HepG2 (cell line): ENCODE data around the gene STRIP1. TPM values are rescaled to one million over a fixed set of nuclear protein-coding genes. Genes with fewer than 3 reads are reported as not detected.

ENCODE experiments used
- ATAC-seq: fragments of 200-7000 bp; cut with Tn5 transposase; 3 replicates; pipeline ENCODE4 v1.9.1; 2020; ENCODE audit warnings: mild to moderate bottlenecking, moderate library complexity
- BruUV-seq: library from RNA; stranded (reverse); fragments of 400-500 nt; replicated peaks from 2 replicates; lab custom pipeline; 2021; lab: Mats Ljungman, UMichigan
- CTCF ChIA-PET: fragments of 300-600 bp; formaldehyde crosslinking; extraction: SDS; loops from one replicate; lab custom pipeline; 2021; ENCODE audit warnings: low total read pairs, inconsistent platforms, low intra/inter-chr PET ratio; lab: Yijun Ruan, JAX
- POLR2A ChIA-PET: fragments of 350-600 bp; sonication (Branson Sonifier 250); formaldehyde crosslinking; loops from one replicate; lab custom pipeline; 2020; ENCODE audit warnings: antibody characterized with exemption, inconsistent platforms; lab: Yijun Ruan, JAX
- DNase-seq: peaks from one replicate; pipeline ENCODE4 v3.0.0-alpha.2; 2015; ENCODE audit warnings: low spot score
- FAIRE-seq: peaks from 3 replicates; lab custom pipeline; 2011; peaks lifted over from hg19 to GRCh38; lab: Jason Lieb, UNC
- H2AFZ ChIP-seq: one replicate; pipeline ENCODE4 v1.6.1; 2011; ENCODE audit warnings: low read length, inconsistent platforms
- H3K27ac ChIP-seq: fragments of 300-600 bp; 3 replicates; pipeline ENCODE4 v1.8.0; 2011; ENCODE audit warnings: mixed run types, mild to moderate bottlenecking, mixed read lengths, low read length, inconsistent platforms; ENCODE audit not compliant: insufficient read depth; ENCODE audit errors: extremely low read length
- H3K27me3 ChIP-seq, 2 experiments: fragments of 200-600 bp in 1 of 2; 2 replicates in 1 of 2; 3 replicates in 1 of 2; pipeline versions ENCODE4 v1.6.0 to v1.8.0; 2011; ENCODE audit warnings: low read length in 2 of 2, mild to moderate bottlenecking in 2 of 2, moderate library complexity in 2 of 2, inconsistent platforms in 1 of 2; ENCODE audit not compliant: insufficient read depth in 2 of 2, control insufficient read depth in 1 of 2
- H3K36me3 ChIP-seq, 2 experiments: fragments of 200-600 bp in 1 of 2; replicated peaks in 1 of 2; 2 replicates in 1 of 2; 3 replicates in 1 of 2; pipeline versions ENCODE4 v1.5.1 to v1.8.0; 2011; ENCODE audit warnings: low read length in 2 of 2, inconsistent platforms in 1 of 2; ENCODE audit not compliant: insufficient read depth in 2 of 2, control insufficient read depth in 1 of 2
- H3K4me1 ChIP-seq: 2 replicates; pipeline ENCODE4 v1.5.1; 2012; ENCODE audit warnings: low read length, inconsistent platforms; ENCODE audit not compliant: insufficient read depth
- H3K4me2 ChIP-seq: 2 replicates; pipeline ENCODE4 v1.6.0; 2011; ENCODE audit warnings: low read depth, low read length, inconsistent platforms
- H3K4me3 ChIP-seq, 3 experiments: fragments of 200-600 bp in 1 of 3; sonication (generic), shearing (Covaris generic) in 1 of 3; replicated peaks in 1 of 3; 2 replicates each; pipeline ENCODE4 v1.5.1; 2011 to 2016; ENCODE audit warnings: low read length in 3 of 3, inconsistent platforms in 2 of 3, low read depth in 2 of 3, mild to moderate bottlenecking in 2 of 3, control low read depth in 1 of 3, mixed read lengths in 1 of 3; ENCODE audit not compliant: insufficient read depth in 1 of 3
- H3K79me2 ChIP-seq: one replicate; pipeline ENCODE4 v1.6.1; 2011; ENCODE audit warnings: low read length, inconsistent platforms; ENCODE audit not compliant: insufficient read depth
- H3K9ac ChIP-seq: 2 replicates; pipeline ENCODE4 v1.6.0; 2011; ENCODE audit warnings: mild to moderate bottlenecking, low read depth, low read length, inconsistent platforms; ENCODE audit not compliant: insufficient read depth
- H3K9me3 ChIP-seq: 2 replicates; pipeline ENCODE4 v1.5.1; 2012; ENCODE audit warnings: mild to moderate bottlenecking, low read length
- H4K20me1 ChIP-seq: 2 replicates; pipeline ENCODE4 v1.6.0; 2011; ENCODE audit warnings: inconsistent platforms, mild to moderate bottlenecking, low read length, moderate library complexity; ENCODE audit not compliant: insufficient read depth
- BCLAF1 ChIP-seq: fragments of 450-650 bp; IDR thresholded peaks from 2 replicates; pipeline ENCODE4 v1.6.1; 2017; ENCODE audit warnings: mild to moderate bottlenecking
- HMGA1 ChIP-seq: sonication (generic); formaldehyde crosslinking; conservative IDR thresholded peaks from 2 replicates; pipeline ENCODE4 v1.4.0; 2020; ENCODE audit warnings: missing genetic modification reagents
- HNRNPL ChIP-seq: fragments of 200-400 bp; formaldehyde crosslinking; IDR thresholded peaks from 2 replicates; pipeline ENCODE4 v1.6.1; 2017; ENCODE audit warnings: mild to moderate bottlenecking, low read depth, low read length
- HNRNPUL1 ChIP-seq: fragments of 200-400 bp; formaldehyde crosslinking; IDR thresholded peaks from 2 replicates; pipeline ENCODE4 v1.6.1; 2017; ENCODE audit warnings: low read depth, mild to moderate bottlenecking, low read length, moderate library complexity
- KLF13 ChIP-seq: sonication (generic); formaldehyde crosslinking; IDR thresholded peaks from 2 replicates; pipeline ENCODE4 v1.4.0; 2020; ENCODE audit warnings: mild to moderate bottlenecking, missing genetic modification reagents
- MEIS1 ChIP-seq: sonication (generic); formaldehyde crosslinking; IDR thresholded peaks from 2 replicates; pipeline ENCODE4 v1.9.0; 2021; ENCODE audit warnings: mild to moderate bottlenecking, missing genetic modification reagents, moderate library complexity, borderline replicate concordance
- NFATC3 ChIP-seq: sonication (generic); formaldehyde crosslinking; IDR thresholded peaks from 2 replicates; pipeline ENCODE4 v1.5.1; 2020; ENCODE audit warnings: mild to moderate bottlenecking, missing genetic modification reagents
- NFYB ChIP-seq: sonication (generic); formaldehyde crosslinking; IDR thresholded peaks from 2 replicates; pipeline ENCODE4 v1.4.0; 2020; ENCODE audit warnings: missing genetic modification reagents
- NR0B2 ChIP-seq: sonication (generic); formaldehyde crosslinking; IDR thresholded peaks from 2 replicates; pipeline ENCODE4 v1.4.0; 2020; ENCODE audit warnings: mild to moderate bottlenecking, missing genetic modification reagents
- ZNF12 ChIP-seq: sonication (generic); formaldehyde crosslinking; IDR thresholded peaks from 2 replicates; pipeline ENCODE4 v1.5.0; 2020; ENCODE audit warnings: missing genetic modification reagents
- ZNF577 ChIP-seq: sonication (generic); formaldehyde crosslinking; IDR thresholded peaks from 2 replicates; pipeline ENCODE4 v1.4.0; 2020; ENCODE audit warnings: mild to moderate bottlenecking, low read depth, missing genetic modification reagents, borderline replicate concordance
- ZNF709 ChIP-seq: sonication (generic); formaldehyde crosslinking; IDR thresholded peaks from 2 replicates; pipeline ENCODE4 v1.5.0; 2020; ENCODE audit warnings: mild to moderate bottlenecking, missing genetic modification reagents
- WGBS: methylation state at CpG from one replicate; pipeline ENCODE4 v1.1.6; 2017; ENCODE audit warnings: low lambda C conversion rate; 5-methylcytosine and 5-hydroxymethylcytosine counted together
- in situ Hi-C: cut with HindIII; loops from 2 replicates; pipeline ENCODE4 v1.10.0; 2017; ENCODE audit warnings: low pct_unique_long_range_greater_than_20kb; ENCODE audit not compliant: extremely low pct_ligation_motif_present
- intact Hi-C: fragments of 100-400 bp; cut with micrococcal nuclease; formaldehyde crosslinking; loops from one replicate; pipeline ENCODE4 v1.10.0; 2022; ENCODE audit not compliant: unreplicated experiment
- polyA plus RNA-seq, 8 experiments: library from polyadenylated mRNA; depleted of rRNA in 3 of 8; stranded (reverse) in 7 of 8; unstranded in 1 of 8; fragments of >200 nt; fragmentation: Illumina TruSeq in 4 of 8; extraction: Trizol in 4 of 8; gene quantifications; 2 replicates each; pipeline versions ENCODE4 v1.2.1 to v1.2.3, GENCODE V29; 2011 to 2016; ENCODE audit warnings: low read depth in 4 of 8, missing spikeins in 1 of 8, mixed read lengths in 1 of 8; ENCODE audit not compliant: insufficient read depth in 1 of 8
- total RNA-seq, 5 experiments: library from RNA; depleted of rRNA; stranded (reverse); fragments of >200 nt; fragmentation: Illumina TruSeq; extraction: Trizol; gene quantifications; 2 replicates each; pipeline ENCODE4 v1.2.3, GENCODE V29; 2016; ENCODE audit warnings: low read depth in 1 of 5

The STRIP1 gene
- total and polyA plus RNA-seq, 2 of the 13 experiments (the other 11 are each of a cell fraction or from before 2014, with no cell fraction given) = 20.9 to 27.9 TPM

- TF ChIP-seq NR0B2 (CRISPR knock-in tag) (no peak), HMGA1 (CRISPR knock-in tag) (no peak), HNRNPL (no peak), ZNF577 (CRISPR knock-in tag) (no peak), ZNF12 (CRISPR knock-in tag) (no peak)
Measured at GRCh38 chr1:110064576-110065337, 30.3 kb downstream of the STRIP1 start (continued).

- CTCF ChIA-PET = no interaction called here
- WGBS = 43% methylated on average over 4 of the region's 5 CpGs
Measured at GRCh38 chr1:110065841-110066240, 31.4 kb downstream of the STRIP1 start.

More at GRCh38 chr1:110065841-110066240, 31.4 kb downstream of the STRIP1 start:
- POLR2A ChIA-PET = no interaction called here
- in situ Hi-C loops (no loop called here), intact Hi-C loops (no loop called here)
- Histone ChIP-seq H3K27me3 (peaks cover 1 to 2% of the 10 kb centered on the region in 2 experiments; a peak in 3 of 5 replicates), H4K20me1 (no peaks in the 10 kb centered on the region), H2AFZ (no peak overlapping the region), H3K4me1 (no peaks in the 10 kb centered on the region), H3K79me2 (no peaks in the 10 kb centered on the region), H3K4me2 (no peak overlapping the region), H3K4me3 (no peak overlapping the region), H3K9me3 (no peaks in the 10 kb centered on the region), H3K27ac (no peak overlapping the region), H3K9ac (no peak overlapping the region), H3K36me3 (no peaks in the 10 kb centered on the region)
- FAIRE-seq (no peak), DNase-seq (no peak), ATAC-seq (no peak)
- no peak for TF ChIP-seq MEIS1 (CRISPR knock-in tag)
- TF ChIP-seq NFATC3 (CRISPR knock-in tag) = no peak
- no peak for TF ChIP-seq BCLAF1
- no peak for TF ChIP-seq KLF13 (CRISPR knock-in tag)
- TF ChIP-seq HNRNPUL1 = no peak
- no peak for TF ChIP-seq NFYB (CRISPR knock-in tag)
- TF ChIP-seq ZNF709 (CRISPR knock-in tag) = no peak
- BruUV-seq = no TSS peak
